Activated naive CD4-positive, alpha-beta T cell treated with anti-CD3 and anti-CD28 coated beads, Interleukin-2, amount 50 U/mL, for 16 hours (primary cell): ENCODE measurements around the gene H19.

ENCODE experiments used
- DNase-seq: peaks from one replicate; pipeline ENCODE4 v3.0.0-alpha.2; 2020

Gene H19

DNA sequence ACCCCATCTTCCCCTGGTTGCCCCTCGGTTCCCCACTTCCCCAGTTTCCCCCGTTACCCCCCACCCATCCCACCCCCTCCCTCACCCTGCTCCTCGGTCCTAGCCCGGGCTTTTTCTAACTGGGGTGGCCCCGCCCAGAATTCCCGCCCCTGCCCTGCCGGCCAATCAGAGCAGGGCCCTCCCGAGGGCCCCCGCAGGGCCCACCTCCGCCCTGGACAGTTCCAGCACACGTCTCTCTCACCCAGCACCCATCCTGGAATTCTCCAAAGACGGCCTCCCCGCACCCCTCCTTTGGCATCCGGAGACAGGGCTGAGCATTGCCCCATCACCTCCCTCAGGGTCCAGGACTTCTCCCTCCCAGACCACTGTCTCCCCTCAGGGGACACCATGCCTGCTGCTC, at the start of gene H19:
H19 (minus strand) TSS at position 88 of the 400 bp plus-strand sequence.
- DNase-seq = no peak

DNA sequence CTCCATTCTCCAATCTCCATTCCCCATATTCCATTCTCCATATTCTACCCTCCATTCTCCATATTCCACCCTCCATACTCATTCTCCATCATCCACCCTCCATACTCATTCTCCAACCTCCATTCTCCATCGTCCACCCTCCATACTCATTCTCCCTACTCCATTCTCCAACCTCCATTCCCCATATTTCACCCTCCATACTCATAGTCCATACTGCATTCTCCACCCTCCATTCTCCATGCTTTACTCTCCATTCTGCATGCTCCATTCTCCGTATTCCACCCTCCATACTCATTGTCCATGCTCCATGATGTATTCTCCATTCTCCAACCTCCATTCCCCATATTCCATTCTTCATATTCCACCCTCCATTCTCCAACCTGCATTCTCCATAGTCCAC, 44.3 kb upstream of the H19 start:
- DNase-seq = no peak

DNA sequence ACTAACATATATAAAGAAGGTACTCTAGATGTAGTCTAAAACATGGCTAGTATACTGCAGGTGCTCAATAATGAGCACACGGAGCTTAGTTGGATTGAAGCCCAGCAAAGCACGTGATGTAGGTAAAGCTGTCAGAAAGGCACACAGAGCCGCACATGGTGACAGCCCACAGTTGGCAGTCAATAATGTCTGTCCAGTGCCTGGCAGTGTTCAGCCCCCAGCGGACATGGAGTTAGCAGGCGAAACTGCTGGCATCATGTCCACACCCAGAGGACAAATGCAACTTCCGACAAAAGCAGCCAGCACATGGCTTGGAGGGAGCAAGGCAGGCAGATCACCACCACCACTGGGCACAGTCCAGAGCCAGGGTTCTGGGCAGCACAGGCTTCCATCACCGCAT, 43.5 kb upstream of the H19 start:
- no peak for DNase-seq

DNA sequence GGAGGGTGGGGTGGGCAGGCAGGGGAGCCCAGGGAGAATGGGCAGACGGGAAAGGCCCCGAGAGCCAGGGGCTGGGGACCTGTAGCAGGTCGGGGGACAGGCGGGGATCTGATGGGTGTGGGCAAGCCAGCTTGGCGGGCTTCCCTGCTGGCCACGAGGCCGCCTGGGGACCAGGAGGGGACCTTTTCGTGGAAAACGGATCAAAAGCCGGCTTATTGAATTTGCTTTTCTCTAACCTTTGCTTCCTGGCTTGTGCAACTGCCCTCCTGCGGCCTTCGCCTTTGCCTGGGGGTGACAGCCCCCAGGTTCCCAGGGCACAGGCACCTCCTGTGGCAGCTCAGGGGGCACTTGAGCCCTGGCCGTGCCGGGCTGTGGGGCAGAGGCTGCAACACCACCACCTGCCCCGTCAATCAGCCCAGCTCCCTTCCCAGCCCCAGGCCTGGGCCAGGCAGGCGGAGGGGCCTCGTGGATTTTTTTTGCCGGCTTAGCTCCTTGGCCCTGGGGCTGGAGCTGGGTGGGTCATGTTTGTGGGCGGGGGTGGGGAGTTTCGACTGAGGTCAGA, 41.6 kb upstream of the H19 start:
- DNase-seq = no peak

DNA sequence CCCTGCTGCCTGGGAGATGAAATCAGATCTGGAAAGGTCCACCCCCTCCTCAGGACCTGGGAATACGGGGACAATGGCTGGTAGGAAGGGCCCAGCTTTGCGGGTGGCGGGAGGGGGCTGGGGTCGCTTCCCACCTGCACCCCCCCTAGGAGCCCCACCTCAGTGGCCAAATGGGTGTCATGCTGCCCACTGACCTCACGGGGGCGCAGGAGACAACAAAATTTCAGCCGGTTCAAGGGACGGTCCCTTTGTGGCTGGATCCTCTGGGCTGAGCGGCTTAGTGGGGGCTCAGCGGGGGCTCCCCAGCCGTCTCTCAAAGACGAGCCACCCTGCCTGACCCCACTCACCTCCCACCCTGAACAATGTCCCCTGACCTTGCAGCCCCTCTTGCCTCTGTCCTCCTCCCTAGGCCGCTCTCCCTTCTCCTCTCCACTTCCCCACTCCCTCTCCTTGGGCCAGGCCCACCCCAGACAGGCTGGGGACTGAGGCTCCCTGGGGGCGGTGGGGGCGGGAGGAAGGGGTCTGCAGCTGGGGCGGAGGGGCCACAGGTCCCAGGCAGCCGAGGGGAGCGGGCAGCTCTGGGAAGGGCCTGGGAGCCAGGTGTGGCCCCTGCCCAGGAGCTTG, 39.3 kb upstream of the H19 start:
- DNase-seq = no peak

DNA sequence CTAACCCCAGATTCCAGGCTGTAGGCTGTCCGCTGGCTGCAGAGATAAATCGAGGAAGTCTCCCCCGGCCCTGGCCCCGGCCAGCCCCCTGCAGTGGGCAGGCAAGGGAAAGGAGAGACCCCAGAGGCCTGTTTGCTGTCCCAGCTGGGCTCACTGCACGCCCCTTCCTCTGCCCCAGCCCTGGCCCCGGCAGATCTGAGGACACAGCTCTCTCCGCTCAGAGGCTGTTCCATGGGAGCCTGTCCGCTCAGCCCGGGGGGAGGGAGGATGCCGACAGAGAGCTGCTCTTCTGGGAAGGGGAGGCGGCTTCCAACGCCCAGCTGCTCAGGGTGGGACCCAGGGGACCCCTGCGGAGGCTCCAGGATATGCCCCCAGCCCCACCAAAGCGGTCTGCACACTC, 37.7 kb upstream of the H19 start:
- no peak for DNase-seq

DNA sequence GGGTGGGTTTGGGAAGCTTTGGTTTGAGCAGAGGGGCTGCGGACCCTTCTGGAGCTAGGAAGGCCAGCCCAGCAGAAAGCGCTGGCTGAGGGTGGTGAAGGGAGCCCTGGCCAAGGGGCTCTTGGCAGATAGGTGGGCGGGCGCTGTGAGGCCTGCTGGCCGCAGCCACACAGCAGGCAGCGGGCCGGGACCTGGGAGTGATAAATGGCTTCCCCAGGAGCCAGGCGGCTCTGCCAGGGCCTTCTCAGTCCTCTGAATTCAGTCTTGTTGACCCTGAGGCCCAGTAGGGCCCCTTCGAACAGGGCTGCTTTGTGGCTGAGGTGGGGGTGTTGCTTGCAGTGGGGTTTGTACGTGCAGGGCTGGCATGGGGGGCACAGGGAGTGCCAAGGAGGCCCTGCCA, 33.4 kb upstream of the H19 start:
- no peak for DNase-seq

DNA sequence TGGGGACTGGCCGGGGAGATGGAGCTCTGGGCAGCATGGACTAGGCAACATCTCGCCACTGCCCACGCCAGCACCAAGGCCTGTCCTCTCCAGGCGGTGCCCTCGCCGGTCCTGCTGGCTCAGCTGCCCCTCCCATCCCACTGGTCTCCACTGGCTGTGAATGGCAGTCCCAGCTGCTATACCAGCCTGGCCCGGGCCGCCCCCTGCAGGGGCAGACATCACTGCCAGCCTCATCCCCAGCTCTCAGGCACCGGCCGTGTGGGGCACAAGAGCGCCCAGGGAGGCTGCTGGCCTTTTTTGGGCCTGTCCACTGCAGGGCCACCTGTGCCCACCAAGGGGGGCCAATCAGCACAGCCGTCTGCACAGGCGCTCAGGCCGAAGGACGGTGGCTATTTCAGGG, 30.1 kb upstream of the H19 start:
- DNase-seq = no peak

DNA sequence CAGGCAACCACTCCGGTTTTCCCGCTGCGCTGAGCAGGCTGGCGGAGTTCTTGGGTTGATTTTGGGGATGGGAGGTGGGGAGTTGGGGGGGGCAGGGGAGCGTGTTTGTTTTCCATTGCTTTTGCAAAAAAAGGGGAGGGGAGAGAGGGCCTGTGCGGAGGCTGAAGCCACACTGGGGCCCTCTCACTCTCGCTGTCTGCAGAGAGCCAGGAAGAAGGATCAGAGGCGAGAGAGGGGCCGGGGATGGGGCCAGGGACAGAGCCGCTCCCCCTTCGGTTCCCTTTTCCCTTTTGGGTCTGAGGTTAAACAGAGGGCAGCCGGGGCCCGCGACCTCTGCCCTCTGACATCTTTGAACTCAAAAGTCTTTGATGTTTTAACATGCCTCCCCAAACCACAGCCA, 17.4 kb upstream of the H19 start:
- no peak for DNase-seq

DNA sequence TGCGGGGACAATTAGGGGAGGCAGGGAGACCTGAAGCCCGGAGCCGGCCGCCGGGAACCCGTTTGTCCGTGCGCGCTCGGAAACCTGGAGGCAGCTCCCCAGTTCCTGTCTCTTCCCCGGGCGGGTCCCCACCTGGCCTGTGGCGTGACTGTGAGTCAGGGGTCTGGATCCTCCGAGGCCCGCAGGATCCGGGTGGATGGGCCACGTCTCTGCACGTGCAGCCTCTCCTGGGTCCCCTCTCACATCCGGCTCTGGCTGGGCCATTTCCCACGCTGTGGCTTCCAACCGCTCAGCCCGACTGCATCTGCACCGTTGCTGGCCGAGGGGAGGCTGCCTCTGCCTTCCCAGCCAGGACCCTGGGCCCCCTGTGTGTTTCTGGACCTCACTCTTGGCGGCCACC, 14.8 kb upstream of the H19 start:
- no peak for DNase-seq

DNA sequence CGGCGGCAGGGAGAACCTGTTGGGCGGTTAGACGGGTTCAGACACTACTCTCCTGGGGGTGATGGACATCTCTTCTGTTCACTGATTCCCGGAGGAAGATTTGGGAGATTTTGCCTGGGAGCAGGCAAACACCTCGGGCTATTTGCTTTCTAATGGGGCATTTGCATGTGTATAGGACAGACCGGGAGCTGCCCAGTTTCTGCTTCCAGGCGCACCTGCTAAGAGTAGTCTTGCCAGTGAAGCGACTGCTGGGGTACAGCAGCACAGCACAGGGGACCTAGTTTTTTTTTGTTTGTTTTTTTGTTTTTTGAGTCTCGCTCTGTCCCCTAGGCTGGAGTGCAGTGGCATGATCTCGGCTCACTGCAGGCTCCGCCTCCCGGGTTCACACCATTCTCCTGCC, 6.8 kb upstream of the H19 start:
- DNase-seq = no peak

DNA sequence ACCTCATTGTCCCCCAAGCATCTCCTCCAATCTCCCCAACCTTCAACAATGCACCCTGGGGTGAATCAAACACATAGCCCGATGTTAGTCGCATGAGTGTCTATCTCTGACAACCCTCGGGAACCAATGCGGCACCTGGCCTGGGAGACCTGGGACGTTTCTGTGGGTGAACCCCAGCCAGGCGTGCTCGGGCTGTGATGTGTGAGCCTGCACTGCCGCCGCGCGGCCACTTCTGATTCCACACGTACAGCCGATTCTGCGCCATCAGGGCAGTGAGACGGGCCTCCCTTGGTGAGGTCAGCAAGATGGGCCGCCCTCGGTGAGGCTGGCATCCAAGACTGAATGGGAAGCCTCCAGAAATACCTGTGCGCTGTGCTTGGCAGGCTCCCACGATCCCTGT, 5.2 kb upstream of the H19 start:
- no peak for DNase-seq

DNA sequence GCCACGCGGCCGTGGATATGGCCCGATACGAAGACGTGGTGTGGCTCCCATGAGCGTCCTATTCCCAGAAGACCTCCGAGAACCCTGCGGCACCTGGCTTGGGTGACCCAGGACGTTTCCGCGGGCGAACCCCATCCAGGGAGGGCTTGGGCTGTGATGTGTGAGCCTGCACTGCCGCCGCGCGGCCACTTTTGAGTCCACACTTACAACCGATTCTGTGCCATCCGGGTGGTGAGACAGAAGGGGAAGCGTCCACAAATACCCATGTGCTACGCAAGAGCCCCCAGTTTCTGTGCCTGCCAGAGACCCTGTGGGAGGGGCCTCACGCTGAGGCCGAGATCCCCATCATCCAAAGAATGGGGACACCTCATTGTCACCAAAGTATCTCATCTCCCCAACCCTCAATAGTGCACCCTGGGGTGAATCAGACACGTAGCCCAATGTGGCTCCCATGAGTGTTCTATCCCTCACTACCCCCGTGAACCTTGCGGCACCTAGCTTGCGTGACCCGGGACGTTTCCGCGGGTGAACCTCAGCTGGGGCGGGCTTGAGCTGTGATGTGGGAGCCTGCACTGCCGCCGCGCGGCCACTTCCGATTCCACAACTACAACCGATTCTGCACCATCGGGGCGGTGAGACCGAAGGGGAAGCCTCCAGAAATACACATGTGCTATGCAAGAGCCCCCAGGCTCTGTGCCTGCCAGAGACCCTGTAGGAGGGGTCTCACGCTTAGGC, 4.6 kb upstream of the H19 start:
- DNase-seq = no peak

DNA sequence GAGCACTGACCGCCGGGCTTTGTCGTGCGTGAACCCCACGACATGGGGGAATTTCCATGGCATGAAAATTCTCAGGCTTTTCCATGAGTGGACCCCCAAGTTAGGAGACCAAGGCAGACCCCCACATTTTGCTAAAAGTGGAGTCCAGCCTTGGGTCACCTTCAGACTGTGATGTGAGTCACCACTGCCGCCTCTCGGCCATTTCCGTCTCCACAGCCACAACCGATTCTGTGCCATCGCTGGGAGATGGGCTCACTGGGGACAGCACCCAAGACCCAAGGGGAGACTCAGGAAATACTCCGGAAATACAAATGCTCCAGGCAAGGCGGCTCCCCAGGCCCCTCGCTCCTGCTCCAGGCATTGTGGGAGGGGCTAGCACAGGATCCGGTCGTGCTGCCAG, 1.2 kb upstream of the H19 start:
- no peak for DNase-seq

DNA sequence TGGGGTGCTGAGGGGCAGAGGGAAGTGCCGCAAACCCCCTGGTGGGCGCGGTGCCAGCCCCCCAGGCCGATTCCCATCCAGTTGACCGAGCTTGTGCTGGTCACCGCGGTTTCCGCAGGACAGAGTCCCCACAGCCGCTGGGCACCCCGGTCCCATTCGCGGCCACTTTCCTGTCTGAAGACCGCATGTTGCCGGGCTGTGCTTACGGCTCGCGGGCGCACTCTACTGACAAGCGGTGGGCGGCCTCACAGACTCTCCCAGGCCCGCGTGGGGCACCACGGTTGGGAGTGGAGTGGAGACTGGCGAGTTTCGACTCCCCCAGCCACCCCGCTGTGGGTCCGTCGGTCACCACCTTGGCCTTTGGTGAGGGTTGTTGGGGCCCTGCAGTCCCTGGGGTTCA, 648 bp upstream of the H19 start:
- DNase-seq = no peak

DNA sequence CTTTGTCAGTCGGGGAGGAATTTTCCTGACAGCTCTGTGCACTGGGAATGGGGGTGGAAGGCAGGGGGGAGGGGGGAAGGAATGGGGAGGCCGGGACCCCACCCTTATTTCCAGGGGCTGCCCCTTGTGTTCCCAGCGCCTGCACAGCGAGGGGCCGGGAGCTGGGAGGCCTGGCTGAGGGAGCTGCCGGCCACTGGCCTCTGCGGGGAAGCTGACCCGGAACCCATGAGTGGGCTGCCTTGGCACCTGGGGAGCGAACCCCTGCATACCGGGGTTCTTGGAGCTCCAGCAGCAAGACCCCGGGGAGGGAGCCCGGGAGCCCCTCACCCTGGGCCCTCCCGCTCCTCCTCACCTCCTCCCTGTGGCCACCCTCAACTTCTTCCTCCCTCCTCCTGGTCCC, 3.5 kb downstream of the H19 start:
- no peak for DNase-seq

DNA sequence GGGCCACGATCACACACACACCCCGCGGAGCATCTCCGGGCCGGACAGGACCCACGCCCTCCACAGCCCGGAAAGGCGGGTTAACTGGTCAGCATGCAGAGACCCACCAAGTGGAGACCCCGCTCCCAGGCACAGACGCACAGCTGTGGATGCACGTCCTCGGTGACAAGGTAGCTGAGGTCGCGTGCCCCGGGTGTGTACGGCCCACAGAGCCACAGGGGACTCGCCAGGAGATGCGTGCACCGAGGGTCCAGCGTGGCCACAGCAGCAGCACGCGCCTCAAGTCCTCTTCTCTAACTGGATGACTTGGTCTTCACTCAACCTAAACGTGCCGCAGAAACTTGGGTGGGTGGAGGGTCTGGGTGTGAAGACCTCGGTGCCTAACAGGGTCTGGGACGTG, 5.5 kb downstream of the H19 start:
- DNase-seq = no peak

DNA sequence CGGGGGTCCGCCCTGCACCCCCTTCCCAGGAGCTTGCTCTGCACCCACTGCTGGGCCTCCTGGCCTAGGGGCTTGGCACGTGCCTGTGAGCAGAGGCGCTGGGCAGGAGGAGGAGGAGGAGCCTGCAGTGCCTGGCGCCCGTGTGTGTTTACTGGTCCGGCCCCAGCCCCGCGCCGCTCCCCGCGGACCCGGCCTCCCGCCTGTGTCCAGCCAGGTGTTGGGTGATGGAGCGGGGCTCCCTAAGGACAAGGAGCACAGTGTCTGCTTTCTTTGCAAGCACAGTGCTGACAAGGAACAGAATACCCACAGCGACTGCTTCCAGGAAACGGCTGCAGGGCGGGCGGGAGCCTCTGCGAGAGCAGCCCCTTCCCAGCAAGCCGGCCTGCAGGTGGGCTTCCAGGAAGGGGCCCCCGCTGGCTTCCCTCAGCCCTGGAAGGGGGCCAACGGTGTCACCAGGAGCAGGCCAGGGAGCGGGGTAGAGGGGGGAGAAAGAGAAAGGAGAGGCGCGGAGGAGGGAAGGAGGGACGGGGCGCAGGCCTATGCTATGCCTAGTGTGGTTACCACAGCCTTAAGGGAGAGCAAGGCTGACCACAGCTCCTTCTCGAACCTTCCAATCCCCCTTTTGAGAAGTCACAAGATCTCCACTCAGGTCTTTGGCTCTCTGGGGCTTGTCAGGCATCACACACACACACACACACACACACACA, 6.6 kb downstream of the H19 start:
- no peak for DNase-seq

DNA sequence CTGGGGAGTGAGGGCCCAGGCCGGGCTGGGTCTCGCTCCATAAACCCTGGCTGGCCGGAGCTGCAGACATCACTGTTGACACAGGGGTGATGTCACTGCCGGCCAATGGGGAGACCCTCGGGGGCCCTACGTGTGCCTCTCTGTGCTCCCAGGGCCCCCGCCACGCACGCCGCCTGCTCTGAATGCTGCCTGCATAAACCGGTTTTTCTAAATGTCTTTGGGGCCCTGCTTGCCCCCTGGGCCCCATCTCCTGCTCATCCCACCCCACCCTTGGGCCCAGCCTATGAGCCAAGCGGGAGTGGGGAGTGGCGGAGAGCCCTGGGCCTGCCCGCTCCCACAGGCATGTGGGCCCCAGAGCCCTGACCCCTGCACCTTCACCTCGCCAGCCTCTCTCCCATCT, 7.7 kb downstream of the H19 start:
- DNase-seq = no peak

DNA sequence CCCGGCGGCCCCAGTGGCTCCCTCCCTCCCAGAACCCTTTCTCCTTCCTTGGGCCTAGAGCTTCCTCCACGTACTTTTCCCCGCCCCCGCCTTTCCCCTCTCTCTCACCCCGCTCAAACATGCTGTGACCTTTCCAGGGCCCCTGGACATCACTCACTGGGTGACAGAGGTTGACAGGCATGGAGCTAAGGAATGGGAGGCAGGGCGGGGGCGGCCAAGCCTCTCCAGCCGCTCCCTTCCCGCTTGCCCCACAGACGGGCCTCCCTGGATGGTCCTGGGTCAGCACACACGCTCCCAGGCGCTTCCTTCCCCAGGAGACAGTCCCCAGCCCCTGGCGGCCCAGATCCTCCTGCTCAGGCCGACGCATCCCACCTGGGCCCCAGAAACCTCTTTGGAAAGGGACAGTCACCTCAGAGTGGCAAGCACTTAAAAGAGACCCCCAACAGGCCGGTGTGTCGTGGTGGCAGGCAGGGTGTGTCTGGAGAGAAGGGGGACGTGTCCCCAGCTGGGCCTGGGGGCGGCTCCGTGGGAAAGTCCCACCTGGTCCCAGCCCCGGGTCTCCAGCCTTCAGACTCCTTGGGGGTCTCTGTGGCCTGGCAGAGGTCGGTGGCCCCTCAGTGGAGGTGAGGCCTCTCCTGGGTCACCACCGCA, 8.8 kb downstream of the H19 start:
- DNase-seq = no peak

DNA sequence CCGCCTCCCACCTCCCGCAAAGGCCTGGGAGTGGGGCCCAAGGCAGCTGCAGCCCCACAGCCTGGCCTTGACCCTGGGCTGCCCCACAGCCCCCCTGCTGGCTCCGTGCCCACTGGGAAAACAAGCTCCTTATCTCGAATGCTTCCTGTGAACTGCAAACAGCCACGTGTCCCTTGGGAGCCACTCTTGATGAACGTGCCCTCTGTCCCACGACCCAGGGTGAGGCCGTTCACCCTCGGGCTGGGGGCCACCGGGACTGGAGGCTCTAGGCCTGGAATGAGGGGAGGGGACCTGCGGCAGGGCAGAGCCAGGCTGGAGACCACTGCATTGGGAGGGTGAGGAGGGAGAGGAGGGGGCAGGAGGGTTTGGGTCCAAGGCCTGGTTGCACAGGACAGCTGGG, 9.5 kb downstream of the H19 start:
- DNase-seq = no peak

DNA sequence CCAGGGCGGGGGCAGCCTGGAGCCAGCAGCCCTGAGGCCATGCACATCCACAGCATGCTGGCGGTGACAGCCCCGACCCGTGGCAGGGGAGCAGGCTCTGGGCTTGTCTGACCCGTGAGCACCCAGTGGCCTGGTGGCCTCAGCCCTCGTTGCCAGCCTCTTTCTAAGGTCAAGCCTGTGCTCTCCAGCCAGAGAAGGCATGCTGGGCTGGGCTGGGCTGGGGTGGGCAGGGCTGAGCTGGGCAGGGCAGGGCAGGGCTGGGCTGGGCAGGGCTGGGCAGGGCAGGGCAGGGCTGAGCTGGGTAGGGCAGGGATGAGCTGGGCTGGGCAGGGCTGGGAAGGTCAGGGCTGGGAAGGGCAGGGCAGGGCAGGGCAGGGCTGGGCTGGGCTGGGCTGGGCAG, 10.6 kb downstream of the H19 start:
- no peak for DNase-seq

DNA sequence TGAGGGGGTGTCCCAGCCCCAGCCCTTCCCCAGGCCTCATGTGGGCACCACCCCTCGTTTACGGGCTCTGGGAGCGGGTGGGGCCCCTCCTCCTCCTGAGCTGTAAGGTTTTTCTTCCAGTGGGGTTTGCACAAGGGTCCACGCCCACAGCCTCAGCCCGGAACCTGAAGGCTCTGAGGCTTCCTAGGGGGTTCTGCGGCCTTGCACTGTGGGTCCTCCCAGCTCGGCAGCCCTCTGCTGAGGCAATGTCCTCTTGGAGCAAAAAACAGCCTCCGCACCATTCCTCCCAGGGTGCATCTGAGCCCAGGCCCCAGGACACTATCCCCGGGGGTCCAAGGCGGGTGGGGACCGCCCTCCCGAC, 14.1 kb downstream of the H19 start:
- DNase-seq = no peak
